Suprapubic skin (tissue), 4 donors: ENCODE measurements around the gene BCL11A.

Source experiments
- CTCF ChIP-seq, 2 donors: fragments of 200-600 bp in 1 of 2; fragments of 450-650 bp in 1 of 2; sonication (generic) in 1 of 2; IDR thresholded peaks; one replicate each; pipeline ENCODE4 v1.5.1; 2016 to 2019; ENCODE audit warnings: antibody characterized with exemption in 2 of 2, mild to moderate bottlenecking in 1 of 2, moderate library complexity in 1 of 2
- EP300 ChIP-seq: sonication (generic); formaldehyde crosslinking; IDR thresholded peaks from one replicate; pipeline ENCODE4 v1.6.1; 2017; ENCODE audit warnings: antibody characterized with exemption
- POLR2A ChIP-seq, 2 donors: fragments of 450-650 bp; IDR thresholded peaks; one replicate each; pipeline ENCODE4 v1.6.1; 2017; ENCODE audit warnings: antibody characterized with exemption in 2 of 2, mild to moderate bottlenecking in 2 of 2, moderate library complexity in 2 of 2
- POLR2AphosphoS5 ChIP-seq, 3 donors: sonication (generic); formaldehyde crosslinking; IDR thresholded peaks; one replicate each; pipeline ENCODE4 v1.6.1; 2017; ENCODE audit warnings: antibody characterized with exemption in 3 of 3

- TF ChIP-seq CTCF (IDR thresholded peaks at IDR 0.05) (no peak), POLR2A (IDR thresholded peaks at IDR 0.05) (no peak), POLR2AphosphoS5 (IDR thresholded peaks at IDR 0.05) (no peak), EP300 (no peak)
Observed at GRCh38 chr2:60557486-60557864, 4.0 kb upstream of the BCL11A start.
